Measurements from ENCODE around the gene PNMA6A.

- TF ChIP-seq CTCF (IDR thresholded peaks at IDR 0.05) (no peak), POLR2A (IDR thresholded peaks at IDR 0.05) (no peak)
Measured at GRCh38 chrX:153102418-153102817, 30.2 kb downstream of the PNMA6A start.

Measured in uterus (tissue), 2 donors.